Lung (tissue), 12 donors: ENCODE data around the gene UNC93B1. TPM values are rescaled to one million over a fixed set of nuclear protein-coding genes. Genes with fewer than 3 reads are reported as not detected.

ENCODE experiments used
- ATAC-seq: fragments of 200-7000 bp; cut with Tn5 transposase; one replicate; pipeline ENCODE4 v1.9.1; 2020; ENCODE audit warnings: moderate number of reproducible peaks; ENCODE audit not compliant: insufficient read depth, low FRiP score
- DNase-seq, 3 donors: peaks; one replicate each; pipeline ENCODE4 v3.0.0-alpha.2; 2013 to 2017
- H3K27ac ChIP-seq, 2 donors: one replicate each; pipeline ENCODE4 v1.5.1; 2013; ENCODE audit warnings: mild to moderate bottlenecking in 2 of 2, moderate library complexity in 2 of 2, control low read depth in 1 of 2, inconsistent platforms in 1 of 2, low read depth in 1 of 2, low read length in 1 of 2
- H3K27me3 ChIP-seq, 3 donors: one replicate each; pipeline ENCODE4 v1.5.1; 2013; ENCODE audit warnings: low read length in 2 of 3; ENCODE audit not compliant: control insufficient read depth in 3 of 3, insufficient read depth in 3 of 3
- H3K36me3 ChIP-seq, 4 donors: one replicate each; pipeline ENCODE4 v1.5.1; 2013; ENCODE audit warnings: low read length in 4 of 4, mild to moderate bottlenecking in 1 of 4, moderate library complexity in 1 of 4; ENCODE audit not compliant: control insufficient read depth in 4 of 4, insufficient read depth in 4 of 4
- H3K4me1 ChIP-seq, 5 donors: one replicate each; pipeline ENCODE4 v1.5.1; 2013; ENCODE audit warnings: low read length in 5 of 5, mild to moderate bottlenecking in 2 of 5, moderate library complexity in 1 of 5; ENCODE audit not compliant: control insufficient read depth in 5 of 5, insufficient read depth in 5 of 5
- H3K4me3 ChIP-seq: one replicate; pipeline ENCODE4 v1.5.1; 2013; ENCODE audit warnings: mild to moderate bottlenecking, control low read depth, moderate library complexity
- H3K9ac ChIP-seq, 2 donors: one replicate each; pipeline ENCODE4 v1.5.1; 2013; ENCODE audit warnings: low read length in 2 of 2, control low read depth in 1 of 2; ENCODE audit not compliant: insufficient read depth in 1 of 2
- H3K9me3 ChIP-seq, 4 donors: one replicate each; pipeline ENCODE4 v1.5.1; 2013; ENCODE audit warnings: low read length in 3 of 4, mild to moderate bottlenecking in 1 of 4, moderate library complexity in 1 of 4; ENCODE audit not compliant: control insufficient read depth in 4 of 4, insufficient read depth in 3 of 4
- CTCF ChIP-seq: IDR thresholded peaks from 2 replicates; pipeline ENCODE4 v1.5.1; 2012; ENCODE audit warnings: mild to moderate bottlenecking; ENCODE audit errors: control extremely low read depth, extremely low read depth
- WGBS, 2 donors: extraction: QIAGEN DNeasy Blood & Tissue Kit; methylation state at CpG; one replicate each; pipeline ENCODE4 v1.1.7; 2013; 5-methylcytosine and 5-hydroxymethylcytosine counted together
- polyA plus RNA-seq, 2 donors: library from polyadenylated mRNA; stranded (reverse); fragments of 200-250 nt; gene quantifications; one replicate each; pipeline ENCODE4 v1.2.1, GENCODE V29; 2013
- total RNA-seq, 2 donors: library from RNA; depleted of rRNA in 1 of 2; stranded (reverse); fragments of >200 nt in 1 of 2; gene quantifications; one replicate each; pipeline ENCODE4 v1.2.1, GENCODE V29; 2014 to 2021
- donor health status: control.
- donor health status: control.
- donor health status: Bipolar disorder and iron deficiency.
- donor health status: healthy.
- donor health status: DM: yes; HTN: yes; CAD: no.

The UNC93B1 gene
- total and polyA plus RNA-seq, 4 donors, result 44.3 to 124 (median 87.8) TPM

GRCh38 chr11:68036141-68036716, 32.3 kb upstream of the UNC93B1 start:
- Histone ChIP-seq H3K4me3 (no peak overlapping the region), H3K9ac (no peak overlapping the region), H3K4me1 (peaks cover 7 to 38% (median 25%) of the 10 kb centered on the region in 5 donors), H3K27me3 (no peaks in the 10 kb centered on the region), H3K36me3 (peaks cover 0 to 17% (median 6%) of the 10 kb centered on the region in 4 donors), H3K9me3 (no peaks in the 10 kb centered on the region), H3K27ac (peak overlapping the region; percentile 61 to 95)
- TF ChIP-seq CTCF, result no peak
- DNase-seq (no peak), ATAC-seq (no peak)
- WGBS, 2 donors, result 49 to 65% methylated on average over 27 of the region's 27 CpGs

GRCh38 chr11:68035266-68035876, 31.5 kb upstream of the UNC93B1 start:
- peaks cover 8 to 36% (median 26%) of the 10 kb centered on the region in 5 donors for H3K4me1 ChIP-seq
- no peaks in the 10 kb centered on the region for H3K9me3 ChIP-seq
- no peak overlapping the region for H3K4me3 ChIP-seq
- no peak overlapping the region for H3K9ac ChIP-seq
- no peak for ATAC-seq
- H3K27me3 ChIP-seq, result no peaks in the 10 kb centered on the region
- no peak for TF ChIP-seq CTCF
- DNase-seq, result no peak
- WGBS, 2 donors, result 93% methylated on average over 13 of the region's 13 CpGs
- H3K27ac ChIP-seq, result no peak overlapping the region
- H3K36me3 ChIP-seq, result peaks cover 0 to 17% (median 9%) of the 10 kb centered on the region in 4 donors

GRCh38 chr11:68033708-68034045, 29.8 kb upstream of the UNC93B1 start:
- no peaks in the 10 kb centered on the region for H3K27me3 ChIP-seq
- peaks cover 8 to 39% (median 16%) of the 10 kb centered on the region in 5 donors for H3K4me1 ChIP-seq
- no peak for ATAC-seq
- no peak overlapping the region for H3K9ac ChIP-seq
- 82 to 92% methylated on average over 12 of the region's 12 CpGs for WGBS, 2 donors
- H3K36me3 ChIP-seq, result peaks cover 0 to 17% (median 9%) of the 10 kb centered on the region in 4 donors
- H3K4me3 ChIP-seq, result no peak overlapping the region
- no peak for DNase-seq
- H3K9me3 ChIP-seq, result no peaks in the 10 kb centered on the region
- H3K27ac ChIP-seq, result peak overlapping the region; percentile 26 to 84
- no peak for TF ChIP-seq CTCF
